OCI-LY3 (cell line): Measurements from ENCODE around the gene OR2G6.
"Not testable (repeated sequence)": the region's sequence is repeated elsewhere in the genome, so short reads cannot be mapped to it uniquely, and the experiment has no call there.

Experiments used
- CTCF ChIP-seq: fragments of 200-600, 300-600 bp; sonication (generic); IDR thresholded peaks from 2 replicates; pipeline ENCODE4 v1.5.1; 2014; ENCODE audit warnings: antibody characterized with exemption, low read length, low read depth
- EZH2phosphoT487 ChIP-seq: fragments of 200-600 bp; shearing (Covaris generic); IDR thresholded peaks from 2 replicates; pipeline ENCODE4 v1.6.1; 2018; ENCODE audit warnings: antibody characterized with exemption, mixed run types, low read depth

GRCh38 chr1:248500305-248501035 lies 7.4 kb upstream of the OR2G6 start:
- TF ChIP-seq EZH2phosphoT487, CTCF: not testable (repeated sequence)
